HCT116 (cell line): ENCODE data around the gene ERVV-1.

ENCODE experiments used
- EZH2phosphoT487 ChIP-seq: fragments of 200-600 bp; IDR thresholded peaks from 2 replicates; pipeline ENCODE4 v1.6.1; 2018; ENCODE audit warnings: antibody characterized with exemption, borderline replicate concordance
- POLR2AphosphoS5 ChIP-seq: IDR thresholded peaks from 2 replicates; pipeline ENCODE4 v1.6.1; 2011; ENCODE audit warnings: mild to moderate bottlenecking, low read depth, low read length, moderate library complexity
- TF ChIP-seq, protein P1 (sequence below): IDR thresholded peaks from 2 replicates; pipeline ENCODE4 v1.6.1; 2011; ENCODE audit warnings: mild to moderate bottlenecking, low read length, moderate library complexity; ENCODE audit not compliant: insufficient replicate concordance; ENCODE audit errors: extremely low read depth
- TF ChIP-seq, protein P2 (sequence below), 3 experiments: fragments of 200-600 bp in 1 of 3; sonication (generic) in 1 of 3; IDR thresholded peaks in 2 of 3; conservative IDR thresholded peaks in 1 of 3; 2 replicates each; pipeline ENCODE4 v1.5.1; 2012 to 2017; ENCODE audit warnings: low read depth in 2 of 3, low read length in 2 of 3, antibody characterized with exemption in 1 of 3, borderline replicate concordance in 1 of 3, control low read depth in 1 of 3, mild to moderate bottlenecking in 1 of 3, mixed read lengths in 1 of 3, mixed run types in 1 of 3, moderate library complexity in 1 of 3; ENCODE audit not compliant: insufficient read depth in 1 of 3

DNA sequence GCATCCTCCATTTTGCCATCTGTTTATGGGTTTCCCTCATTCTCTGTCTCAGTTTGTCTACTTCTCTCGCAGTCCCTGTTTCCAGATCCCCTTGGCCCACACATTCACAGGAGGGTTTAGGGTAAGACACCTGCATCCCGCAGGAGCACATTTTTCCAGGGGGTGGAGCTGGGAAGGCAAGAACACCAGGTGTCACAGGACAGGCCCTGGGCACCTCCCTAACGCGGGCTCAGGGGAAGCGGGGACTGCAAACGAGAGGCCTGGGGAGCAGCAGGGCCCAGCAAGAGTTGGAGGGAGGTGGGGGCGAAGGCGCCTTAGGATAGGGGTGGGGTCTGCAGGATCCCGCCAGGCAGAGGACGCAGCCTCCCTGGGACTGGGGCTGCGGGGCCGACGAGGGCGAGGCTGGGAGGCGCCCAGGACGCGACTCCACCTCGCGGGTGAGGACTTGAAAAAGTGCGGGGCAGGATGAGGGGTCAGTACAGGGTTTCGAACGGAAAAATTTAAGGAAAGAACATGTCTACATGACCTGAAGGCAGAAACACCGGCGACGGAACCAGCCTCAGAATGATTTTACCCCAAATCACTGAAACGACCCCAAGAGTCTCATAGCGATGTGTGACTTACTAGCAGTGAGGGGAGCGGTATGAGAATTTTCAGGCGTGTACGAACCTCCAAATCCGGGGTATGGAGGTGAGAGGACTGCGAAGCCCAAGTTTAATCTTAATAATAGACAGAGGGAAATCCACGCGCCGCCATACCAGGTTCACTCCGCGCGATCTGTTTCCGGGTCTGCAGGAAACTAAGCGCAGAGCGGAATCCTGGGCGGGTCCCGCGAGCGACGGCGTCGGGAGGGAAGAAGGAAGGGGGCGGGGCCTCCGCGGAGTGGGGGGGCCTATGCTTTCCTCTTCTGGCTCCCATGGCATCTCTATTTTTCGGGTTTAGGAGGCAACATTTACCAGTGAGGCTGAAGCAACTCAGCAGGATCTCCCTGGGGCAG is 23.7 kb downstream of the ERVV-1 start:
- TF ChIP-seq, protein P1, sequence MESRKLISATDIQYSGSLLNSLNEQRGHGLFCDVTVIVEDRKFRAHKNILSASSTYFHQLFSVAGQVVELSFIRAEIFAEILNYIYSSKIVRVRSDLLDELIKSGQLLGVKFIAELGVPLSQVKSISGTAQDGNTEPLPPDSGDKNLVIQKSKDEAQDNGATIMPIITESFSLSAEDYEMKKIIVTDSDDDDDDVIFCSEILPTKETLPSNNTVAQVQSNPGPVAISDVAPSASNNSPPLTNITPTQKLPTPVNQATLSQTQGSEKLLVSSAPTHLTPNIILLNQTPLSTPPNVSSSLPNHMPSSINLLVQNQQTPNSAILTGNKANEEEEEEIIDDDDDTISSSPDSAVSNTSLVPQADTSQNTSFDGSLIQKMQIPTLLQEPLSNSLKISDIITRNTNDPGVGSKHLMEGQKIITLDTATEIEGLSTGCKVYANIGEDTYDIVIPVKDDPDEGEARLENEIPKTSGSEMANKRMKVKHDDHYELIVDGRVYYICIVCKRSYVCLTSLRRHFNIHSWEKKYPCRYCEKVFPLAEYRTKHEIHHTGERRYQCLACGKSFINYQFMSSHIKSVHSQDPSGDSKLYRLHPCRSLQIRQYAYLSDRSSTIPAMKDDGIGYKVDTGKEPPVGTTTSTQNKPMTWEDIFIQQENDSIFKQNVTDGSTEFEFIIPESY, result no peak
- TF ChIP-seq, protein P2, sequence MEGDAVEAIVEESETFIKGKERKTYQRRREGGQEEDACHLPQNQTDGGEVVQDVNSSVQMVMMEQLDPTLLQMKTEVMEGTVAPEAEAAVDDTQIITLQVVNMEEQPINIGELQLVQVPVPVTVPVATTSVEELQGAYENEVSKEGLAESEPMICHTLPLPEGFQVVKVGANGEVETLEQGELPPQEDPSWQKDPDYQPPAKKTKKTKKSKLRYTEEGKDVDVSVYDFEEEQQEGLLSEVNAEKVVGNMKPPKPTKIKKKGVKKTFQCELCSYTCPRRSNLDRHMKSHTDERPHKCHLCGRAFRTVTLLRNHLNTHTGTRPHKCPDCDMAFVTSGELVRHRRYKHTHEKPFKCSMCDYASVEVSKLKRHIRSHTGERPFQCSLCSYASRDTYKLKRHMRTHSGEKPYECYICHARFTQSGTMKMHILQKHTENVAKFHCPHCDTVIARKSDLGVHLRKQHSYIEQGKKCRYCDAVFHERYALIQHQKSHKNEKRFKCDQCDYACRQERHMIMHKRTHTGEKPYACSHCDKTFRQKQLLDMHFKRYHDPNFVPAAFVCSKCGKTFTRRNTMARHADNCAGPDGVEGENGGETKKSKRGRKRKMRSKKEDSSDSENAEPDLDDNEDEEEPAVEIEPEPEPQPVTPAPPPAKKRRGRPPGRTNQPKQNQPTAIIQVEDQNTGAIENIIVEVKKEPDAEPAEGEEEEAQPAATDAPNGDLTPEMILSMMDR (IDR thresholded peaks at IDR 0.05 in 2 of 3, conservative IDR thresholded peaks at IDR 0.05 in 1 of 3; ENCODE audit: borderline replicate concordance in 1 of 3, insufficient read depth in 1 of 3, low read depth in 2 of 3, low read length in 2 of 3), result no peak
- no peak for TF ChIP-seq EZH2phosphoT487
- no peak for TF ChIP-seq POLR2AphosphoS5
